GM19023 (cell line): ENCODE data around the gene TXNDC17.
A peak's percentile ranks its signal among the peaks of the same experiment; 100 is the strongest.
"Not testable (repeated sequence)": the region's sequence is repeated elsewhere in the genome, so short reads cannot be mapped to it uniquely, and the experiment has no call there.

Source experiments
- ATAC-seq: cut with Tn5 transposase; IDR thresholded peaks from one replicate; pipeline ENCODE4 v1.9.1; 2021; ENCODE audit warnings: mild to moderate bottlenecking, moderate library complexity; ENCODE audit not compliant: unreplicated experiment

TXNDC17 gene

GRCh38 chr17:6640536-6641246 lies at the start of gene TXNDC17, which contains the start of gene KIAA0753:
TSS of gene TXNDC17 (plus strand) at chr17:6641060. CDS start at chr17:6641083, 23 bp downstream.
TSS of gene KIAA0753 (minus strand) at chr17:6640711. CDS start at chr17:6635103, 5,608 bp downstream.
- peak; percentile 83 for ATAC-seq

- ATAC-seq = no peak
Observed at GRCh38 chr17:6591599-6592158, 49.2 kb upstream of the TXNDC17 start.

- ATAC-seq = no peak
Observed at GRCh38 chr17:6592173-6592572, 48.7 kb upstream of the TXNDC17 start.

GRCh38 chr17:6593371-6593770 lies 47.5 kb upstream of the TXNDC17 start:
- ATAC-seq = not testable (repeated sequence)

GRCh38 chr17:6596081-6596480 lies 44.8 kb upstream of the TXNDC17 start:
- no peak for ATAC-seq

GRCh38 chr17:6596511-6596910 lies 44.3 kb upstream of the TXNDC17 start:
- no peak for ATAC-seq

GRCh38 chr17:6596941-6597340 lies 43.9 kb upstream of the TXNDC17 start:
- ATAC-seq = no peak

- ATAC-seq = no peak
Observed at GRCh38 chr17:6597727-6598126, 43.1 kb upstream of the TXNDC17 start.

GRCh38 chr17:6599364-6599763 lies 41.5 kb upstream of the TXNDC17 start:
- no peak for ATAC-seq

GRCh38 chr17:6602141-6602540 lies 38.7 kb upstream of the TXNDC17 start:
- no peak for ATAC-seq

GRCh38 chr17:6603744-6604325 lies 37.0 kb upstream of the TXNDC17 start:
- ATAC-seq = no peak

GRCh38 chr17:6605142-6605541 lies 35.7 kb upstream of the TXNDC17 start:
- ATAC-seq = no peak

GRCh38 chr17:6608321-6608720 lies 32.5 kb upstream of the TXNDC17 start:
- ATAC-seq = no peak

GRCh38 chr17:6610011-6610410 lies 30.8 kb upstream of the TXNDC17 start:
- no peak for ATAC-seq

- ATAC-seq = no peak
Observed at GRCh38 chr17:6611231-6611630, 29.6 kb upstream of the TXNDC17 start.

GRCh38 chr17:6623941-6624340 lies 16.9 kb upstream of the TXNDC17 start:
- ATAC-seq = no peak

GRCh38 chr17:6626616-6627015 lies 14.2 kb upstream of the TXNDC17 start:
- ATAC-seq = no peak

- no peak for ATAC-seq
Observed at GRCh38 chr17:6627019-6627418, 13.8 kb upstream of the TXNDC17 start.

GRCh38 chr17:6630390-6630789 lies 10.5 kb upstream of the TXNDC17 start:
- no peak for ATAC-seq

- no peak for ATAC-seq
Observed at GRCh38 chr17:6632530-6632929, 8.3 kb upstream of the TXNDC17 start.

- no peak for ATAC-seq
Observed at GRCh38 chr17:6633263-6633662, 7.6 kb upstream of the TXNDC17 start.

- no peak for ATAC-seq
Observed at GRCh38 chr17:6636105-6636504, 4.8 kb upstream of the TXNDC17 start.
